Tibial artery (tissue), 4 donors: ENCODE measurements around the gene IFT122.
A peak's percentile ranks its signal among the peaks of the same experiment; 100 is the strongest.

Experiments used
- DNase-seq, 2 donors: peaks; one replicate each; pipeline ENCODE4 v3.0.0-alpha.2; 2019
- H3K27ac ChIP-seq, 2 donors: fragments of 200-600 bp; sonication (generic) in 1 of 2; 1 replicate in 1 of 2; 2 replicates in 1 of 2; pipeline ENCODE4 v1.5.1; 2018 to 2019; ENCODE audit warnings: mild to moderate bottlenecking in 1 of 2
- H3K27me3 ChIP-seq, 2 donors: fragments of 200-600 bp; sonication (generic) in 1 of 2; one replicate each; pipeline versions ENCODE4 v1.5.1 to v1.6.0; 2016 to 2019
- H3K36me3 ChIP-seq, 3 donors: fragments of 200-600 bp; sonication (generic) in 2 of 3; one replicate each; pipeline ENCODE4 v1.5.1; 2016 to 2019; ENCODE audit warnings: mild to moderate bottlenecking in 2 of 3
- H3K4me1 ChIP-seq, 4 donors: fragments of 200-600 bp; sonication (generic) in 2 of 4; 1 replicate in 3 of 4; 2 replicates in 1 of 4; pipeline ENCODE4 v1.5.1; 2016 to 2019
- H3K4me3 ChIP-seq, 2 donors: fragments of 200-600 bp; sonication (generic) in 1 of 2; 1 replicate in 1 of 2; 2 replicates in 1 of 2; pipeline ENCODE4 v1.5.1; 2018 to 2019; ENCODE audit warnings: mild to moderate bottlenecking in 2 of 2
- H3K9me3 ChIP-seq, 3 donors: fragments of 200-600 bp; sonication (generic) in 1 of 3; one replicate each; pipeline ENCODE4 v1.5.1; 2016 to 2019
- intact Hi-C: fragments of 100-400 bp; cut with DNase I; formaldehyde crosslinking; loops from one replicate; pipeline ENCODE4 v1.15.0; 2023; ENCODE audit warnings: low total_unique reads
- TF ChIP-seq, protein P1 (sequence below), 2 experiments: fragments of 200-600 bp in 1 of 2; fragments of 450-650 bp in 1 of 2; IDR thresholded peaks; one replicate each; pipeline ENCODE4 v1.5.1; 2017 to 2019; ENCODE audit warnings: antibody characterized with exemption in 2 of 2, mild to moderate bottlenecking in 1 of 2, moderate library complexity in 1 of 2

The IFT122 gene

DNA sequence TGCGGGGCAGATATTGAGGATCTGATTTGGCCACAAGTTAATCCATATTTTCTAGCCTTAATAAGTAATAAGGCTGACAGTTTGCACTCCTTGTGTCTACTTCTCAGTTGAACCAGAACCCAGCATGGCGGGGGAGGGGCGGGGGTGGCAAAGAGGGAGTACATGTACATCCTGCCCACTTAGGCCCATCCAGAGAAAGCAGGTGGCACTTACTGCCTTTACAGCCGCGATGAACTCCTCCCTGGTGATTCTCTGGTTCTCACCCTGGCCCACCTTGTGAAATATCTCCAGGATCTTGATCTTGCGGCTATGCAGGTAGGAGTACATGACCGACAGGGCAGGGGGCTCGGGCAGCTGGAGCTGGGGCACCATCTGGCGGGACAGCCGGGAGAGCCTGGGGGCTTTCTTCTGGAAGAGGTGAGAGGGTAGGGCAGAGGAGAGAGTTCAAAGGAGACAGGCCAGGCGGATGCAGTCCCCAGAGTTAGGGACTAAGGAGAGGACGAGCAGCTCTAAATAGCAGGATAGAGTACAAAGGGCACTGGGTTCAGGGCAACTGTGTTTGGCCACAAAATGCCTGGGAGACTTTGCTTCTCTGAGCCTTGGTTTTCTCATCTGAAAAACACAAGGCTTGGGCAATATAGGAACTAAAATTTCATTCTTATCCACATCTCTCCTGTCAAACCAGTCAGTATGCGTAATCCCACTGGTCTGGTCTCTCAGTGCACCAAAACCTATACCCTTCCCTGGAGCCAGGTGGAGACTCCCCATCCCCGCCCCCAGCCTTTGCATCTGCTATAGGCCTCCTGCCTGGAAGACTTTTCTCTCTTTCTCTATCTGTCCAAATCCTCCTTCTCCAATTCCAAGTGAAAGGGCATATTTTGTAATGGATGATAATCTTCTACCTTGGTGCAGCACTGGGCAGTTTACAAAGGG, 21.7 kb upstream of the IFT122 start:
- DNase-seq: peak in 1 of 2 donors; percentile 42
- Histone ChIP-seq H3K4me1 (no peaks in the 10 kb centered on the region), H3K27me3 (no peaks in the 10 kb centered on the region), H3K27ac (no peak overlapping the region), H3K9me3 (no peaks in the 10 kb centered on the region), H3K36me3 (no peaks in the 10 kb centered on the region), H3K4me3 (no peak overlapping the region)
- TF ChIP-seq, protein P1, sequence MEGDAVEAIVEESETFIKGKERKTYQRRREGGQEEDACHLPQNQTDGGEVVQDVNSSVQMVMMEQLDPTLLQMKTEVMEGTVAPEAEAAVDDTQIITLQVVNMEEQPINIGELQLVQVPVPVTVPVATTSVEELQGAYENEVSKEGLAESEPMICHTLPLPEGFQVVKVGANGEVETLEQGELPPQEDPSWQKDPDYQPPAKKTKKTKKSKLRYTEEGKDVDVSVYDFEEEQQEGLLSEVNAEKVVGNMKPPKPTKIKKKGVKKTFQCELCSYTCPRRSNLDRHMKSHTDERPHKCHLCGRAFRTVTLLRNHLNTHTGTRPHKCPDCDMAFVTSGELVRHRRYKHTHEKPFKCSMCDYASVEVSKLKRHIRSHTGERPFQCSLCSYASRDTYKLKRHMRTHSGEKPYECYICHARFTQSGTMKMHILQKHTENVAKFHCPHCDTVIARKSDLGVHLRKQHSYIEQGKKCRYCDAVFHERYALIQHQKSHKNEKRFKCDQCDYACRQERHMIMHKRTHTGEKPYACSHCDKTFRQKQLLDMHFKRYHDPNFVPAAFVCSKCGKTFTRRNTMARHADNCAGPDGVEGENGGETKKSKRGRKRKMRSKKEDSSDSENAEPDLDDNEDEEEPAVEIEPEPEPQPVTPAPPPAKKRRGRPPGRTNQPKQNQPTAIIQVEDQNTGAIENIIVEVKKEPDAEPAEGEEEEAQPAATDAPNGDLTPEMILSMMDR (IDR thresholded peaks at IDR 0.05): no peak
- intact Hi-C loops: no loop called here

DNA sequence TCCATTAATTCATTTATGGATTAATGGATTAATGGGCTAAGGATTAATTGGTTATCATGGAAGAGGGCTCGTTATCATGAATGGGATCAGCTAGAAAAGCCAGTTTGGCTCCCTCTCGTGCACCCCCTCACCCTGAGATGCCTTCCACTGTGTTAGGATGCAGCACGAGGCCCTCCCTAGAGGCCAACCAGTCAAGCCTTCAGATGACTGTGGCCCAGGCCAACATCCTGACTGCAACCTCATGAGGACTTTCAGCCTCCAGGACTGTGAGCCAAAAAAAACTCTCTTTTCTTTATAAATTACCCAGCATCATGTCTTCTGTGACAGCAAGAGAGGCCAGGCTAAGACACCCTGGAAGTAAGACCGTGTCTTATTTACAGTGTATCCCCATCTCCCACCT, 20.5 kb upstream of the IFT122 start:
- Histone ChIP-seq H3K36me3 (no peaks in the 10 kb centered on the region), H3K4me3 (no peak overlapping the region), H3K27me3 (no peaks in the 10 kb centered on the region), H3K4me1 (no peaks in the 10 kb centered on the region), H3K27ac (no peak overlapping the region), H3K9me3 (no peaks in the 10 kb centered on the region)
- TF ChIP-seq, protein P1 (IDR thresholded peaks at IDR 0.05): no peak
- DNase-seq: no peak
- intact Hi-C loops: no loop called here

DNA sequence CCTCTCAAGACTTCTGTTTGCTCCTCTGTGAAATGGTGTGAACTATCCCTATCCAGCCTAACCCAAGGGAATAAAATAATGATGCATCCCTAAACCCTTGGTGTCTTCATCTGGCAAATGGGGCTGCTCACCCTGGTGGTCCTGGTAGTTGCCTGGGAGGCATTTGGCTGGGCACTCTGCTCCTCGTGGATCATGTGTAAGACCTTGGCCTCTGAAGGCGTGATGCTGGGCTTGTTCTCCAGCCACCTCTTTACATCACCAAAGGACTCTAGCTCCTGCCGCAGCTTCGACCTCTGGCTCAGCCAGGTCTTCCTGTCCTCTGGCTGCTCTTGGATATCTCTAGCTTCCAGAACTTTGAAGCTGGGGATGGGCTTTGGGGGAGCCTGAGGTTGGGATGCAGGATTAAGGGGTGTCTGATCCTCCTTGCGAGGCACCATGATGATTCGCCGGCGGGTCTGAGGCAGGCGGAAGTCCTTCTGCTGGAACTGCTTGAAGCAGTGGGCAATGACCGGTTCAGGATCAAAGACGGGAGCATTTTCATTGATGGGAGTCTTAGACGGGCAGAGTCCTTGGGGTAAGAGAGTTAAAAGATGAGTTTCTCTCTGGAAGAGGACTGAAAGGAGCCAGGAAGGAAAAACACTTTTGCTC, 18.7 kb upstream of the IFT122 start:
- H3K27me3 ChIP-seq: peaks cover 0 to 8% of the 10 kb centered on the region in 2 donors
- H3K4me3 ChIP-seq: no peak overlapping the region
- peak in 1 of 2 donors; percentile 58 for DNase-seq
- H3K36me3 ChIP-seq: no peaks in the 10 kb centered on the region
- no peak overlapping the region for H3K27ac ChIP-seq
- H3K9me3 ChIP-seq: no peaks in the 10 kb centered on the region
- TF ChIP-seq, protein P1 (IDR thresholded peaks at IDR 0.05): no peak
- H3K4me1 ChIP-seq: no peaks in the 10 kb centered on the region
- intact Hi-C loops: no loop called here

DNA sequence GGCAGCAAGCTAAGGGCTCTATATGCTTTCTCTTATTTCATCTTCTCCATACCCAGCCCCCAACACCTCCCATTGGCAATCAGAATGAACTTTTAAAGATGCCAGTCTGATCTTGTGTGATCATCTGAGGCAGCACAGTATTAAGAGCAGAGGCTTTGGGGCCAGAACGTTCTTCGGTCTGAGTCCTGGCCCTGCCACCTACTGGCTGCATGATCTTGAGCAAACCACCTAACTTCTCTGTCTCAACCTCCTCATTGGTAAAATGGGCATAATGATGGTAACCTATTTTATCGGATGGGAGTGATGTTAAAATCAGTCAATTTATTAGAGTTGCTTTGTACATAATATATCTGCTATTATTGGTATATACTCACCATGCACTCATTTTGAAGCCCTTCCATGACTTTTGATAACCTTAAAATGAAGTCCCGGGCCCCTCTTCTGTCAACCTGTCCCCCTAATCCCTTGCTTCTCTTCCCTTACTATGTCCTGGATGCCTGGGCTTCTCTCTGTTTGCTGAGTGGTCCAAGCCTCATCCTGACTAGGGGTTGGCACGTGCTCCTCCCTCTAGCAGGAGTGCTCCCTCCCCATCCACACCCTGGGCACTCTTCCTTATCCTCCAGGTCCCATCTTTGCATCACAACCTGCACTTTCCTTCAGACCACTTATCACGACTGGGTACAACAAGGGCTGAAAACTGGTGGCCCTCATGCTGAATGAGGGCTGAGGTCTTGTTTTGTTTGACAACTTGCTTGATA, 17.9 kb upstream of the IFT122 start:
- peak in 1 of 2 donors; percentile 28 for DNase-seq

DNA sequence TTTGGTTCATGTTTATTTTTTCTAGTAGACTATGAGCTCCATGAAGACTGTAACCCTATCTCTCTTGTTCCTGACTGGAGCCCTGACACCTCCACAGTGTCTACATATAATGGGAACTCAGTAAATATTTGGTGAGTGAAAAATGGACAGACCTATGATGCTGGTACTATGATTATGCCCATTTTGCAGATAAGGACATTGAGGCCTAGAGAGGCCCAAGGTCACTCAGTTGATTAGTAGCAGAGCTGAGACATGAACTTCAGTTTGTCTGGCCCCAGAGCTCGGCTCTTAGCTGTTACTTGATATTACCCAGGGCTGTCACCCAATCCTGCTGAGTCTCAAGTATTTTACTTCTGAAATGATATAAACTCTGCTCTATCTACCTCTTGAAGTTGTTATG, 17.1 kb upstream of the IFT122 start:
- Histone ChIP-seq H3K27me3 (peaks cover 0 to 8% of the 10 kb centered on the region in 2 donors), H3K36me3 (no peaks in the 10 kb centered on the region), H3K4me1 (peaks cover 0 to 4% (median 2%) of the 10 kb centered on the region in 4 donors), H3K4me3 (no peak overlapping the region), H3K27ac (no peak overlapping the region), H3K9me3 (no peaks in the 10 kb centered on the region)
- intact Hi-C loops: no loop called here
- DNase-seq: no peak
- TF ChIP-seq, protein P1 (IDR thresholded peaks at IDR 0.05): no peak

More for the DNA sequence above, 17.9 kb upstream of the IFT122 start:
- H3K36me3 ChIP-seq: no peaks in the 10 kb centered on the region
- no peaks in the 10 kb centered on the region for H3K4me1 ChIP-seq
- H3K27me3 ChIP-seq: peaks cover 0 to 8% of the 10 kb centered on the region in 2 donors
- TF ChIP-seq, protein P1 (IDR thresholded peaks at IDR 0.05): no peak
- intact Hi-C loops: no loop called here
- H3K4me3 ChIP-seq: no peak overlapping the region
- H3K9me3 ChIP-seq: no peaks in the 10 kb centered on the region
- no peak overlapping the region for H3K27ac ChIP-seq
